GM23248 (cell line): ENCODE measurements around the gene TRMT1. TPM values are rescaled to one million over a fixed set of nuclear protein-coding genes. Genes with fewer than 3 reads are reported as not detected.

Experiments used
- DNase-seq: peaks from one replicate; pipeline ENCODE4 v3.0.0-alpha.2; 2015
- H2AFZ ChIP-seq: fragments of 200-600 bp; sonication (generic); 2 replicates; pipeline ENCODE4 v1.6.1; 2016; ENCODE audit warnings: antibody characterized with exemption
- H3F3A ChIP-seq: fragments of 200-600 bp; sonication (generic); 2 replicates; pipeline ENCODE4 v1.6.1; 2016; ENCODE audit warnings: mild to moderate bottlenecking, antibody characterized with exemption, mixed run types; ENCODE audit not compliant: insufficient read depth
- H3K27ac ChIP-seq: fragments of 200-600 bp; sonication (generic); 2 replicates; pipeline ENCODE4 v1.5.1; 2016; ENCODE audit warnings: mild to moderate bottlenecking
- H3K27me3 ChIP-seq: fragments of 200-600 bp; sonication (generic); replicated peaks from 2 replicates; pipeline ENCODE4 v1.6.1; 2016; ENCODE audit warnings: mild to moderate bottlenecking; ENCODE audit not compliant: insufficient read depth
- H3K36me3 ChIP-seq: fragments of 200-600 bp; sonication (generic); 2 replicates; pipeline ENCODE4 v1.6.1; 2016; ENCODE audit warnings: low read depth, mild to moderate bottlenecking
- H3K4me1 ChIP-seq: fragments of 200-600 bp; sonication (generic); 2 replicates; pipeline ENCODE4 v1.6.1; 2016; ENCODE audit warnings: mild to moderate bottlenecking; ENCODE audit not compliant: insufficient read depth
- H3K4me2 ChIP-seq: fragments of 200-600 bp; sonication (generic); one replicate; pipeline ENCODE4 v1.6.1; 2016; ENCODE audit warnings: mild to moderate bottlenecking; ENCODE audit not compliant: unreplicated experiment
- H3K4me3 ChIP-seq: fragments of 200-600 bp; sonication (generic); 2 replicates; pipeline ENCODE4 v1.5.1; 2016; ENCODE audit warnings: mild to moderate bottlenecking
- H3K79me2 ChIP-seq: fragments of 200-600 bp; sonication (generic); 2 replicates; pipeline ENCODE4 v1.6.1; 2016; ENCODE audit warnings: mild to moderate bottlenecking; ENCODE audit not compliant: insufficient read depth
- H3K9ac ChIP-seq: fragments of 200-600 bp; sonication (generic); 2 replicates; pipeline ENCODE4 v1.6.1; 2016; ENCODE audit warnings: mild to moderate bottlenecking
- H3K9me2 ChIP-seq: fragments of 200-600 bp; sonication (generic); 2 replicates; pipeline ENCODE4 v1.6.1; 2016; ENCODE audit warnings: mixed run types, mild to moderate bottlenecking, moderate library complexity; ENCODE audit not compliant: insufficient read depth
- H3K9me3 ChIP-seq: fragments of 200-600 bp; sonication (generic); one replicate; pipeline ENCODE4 v1.6.1; 2017; ENCODE audit warnings: low read depth
- H4K20me1 ChIP-seq: fragments of 200-600 bp; sonication (generic); 2 replicates; pipeline ENCODE4 v1.6.0; 2016; ENCODE audit not compliant: insufficient read depth
- EZH2 ChIP-seq: fragments of 200-600 bp; sonication (generic); IDR thresholded peaks from 2 replicates; pipeline ENCODE4 v1.6.1; 2018; ENCODE audit warnings: antibody characterized with exemption, mild to moderate bottlenecking; ENCODE audit not compliant: insufficient read depth, poor library complexity, severe bottlenecking
- EZH2phosphoT487 ChIP-seq: fragments of 200-600 bp; sonication (generic); IDR thresholded peaks from 2 replicates; pipeline ENCODE4 v1.6.1; 2018; ENCODE audit warnings: antibody characterized with exemption, moderate library complexity, mild to moderate bottlenecking, low read depth; ENCODE audit not compliant: insufficient read depth
- WGBS, 2 experiments: methylation state at CpG; one replicate each; pipeline ENCODE4 v1.1.6; 2015 to 2017; ENCODE audit warnings: low lambda C conversion rate in 2 of 2, low coverage in 1 of 2; ENCODE audit errors: missing lambda C conversion rate in 2 of 2; 5-methylcytosine and 5-hydroxymethylcytosine counted together
- in situ Hi-C: fragments of 300-500 bp; cut with MboI; formaldehyde crosslinking; loops from 2 replicates; pipeline ENCODE4 v1.15.0; 2020
- polyA plus RNA-seq: library from polyadenylated mRNA; unstranded; fragments of >200 nt; fragmentation: Nextera tagmentation; extraction: Ambion mirVana; gene quantifications from 2 replicates; pipeline ENCODE4 v1.2.1, GENCODE V29; 2016
- total RNA-seq: library from RNA; depleted of rRNA; stranded (reverse); fragments of >200 nt; shearing (Covaris generic); gene quantifications from 2 replicates; pipeline ENCODE4 v1.2.3, GENCODE V29; 2014

Gene TRMT1
- total and polyA plus RNA-seq, 2 experiments from 2014 or later, result 30.4 to 31.8 TPM

GRCh38 chr19:13110099-13110610 is 6.4 kb downstream of the TRMT1 start:
- H2AFZ ChIP-seq, result no peak overlapping the region
- H4K20me1 ChIP-seq, result no peaks in the 10 kb centered on the region
- peaks cover 17% of the 10 kb centered on the region; the same call in 1 of the 2 replicates for H3K36me3 ChIP-seq
- H3K9ac ChIP-seq, result no peak overlapping the region
- in situ Hi-C loops, result no loop called here
- WGBS, 2 experiments, result 94 to 95% methylated on average over 14 to 15 of the region's 15 CpGs
- peaks cover 25% of the 10 kb centered on the region for H3K79me2 ChIP-seq
- H3K4me2 ChIP-seq, result no peak overlapping the region
- H3K9me3 ChIP-seq, result no peaks in the 10 kb centered on the region
- H3K27me3 ChIP-seq, result no peaks in the 10 kb centered on the region
- H3K9me2 ChIP-seq, result no peaks in the 10 kb centered on the region
- peaks cover 7% of the 10 kb centered on the region for H3K4me1 ChIP-seq
- DNase-seq, result no peak
- no peak overlapping the region for H3K27ac ChIP-seq
- TF ChIP-seq EZH2 (no peak), EZH2phosphoT487 (no peak)
- H3K4me3 ChIP-seq, result no peak overlapping the region
- H3F3A ChIP-seq, result peaks cover 5% of the 10 kb centered on the region; the same call in 1 of the 2 replicates

DNA sequence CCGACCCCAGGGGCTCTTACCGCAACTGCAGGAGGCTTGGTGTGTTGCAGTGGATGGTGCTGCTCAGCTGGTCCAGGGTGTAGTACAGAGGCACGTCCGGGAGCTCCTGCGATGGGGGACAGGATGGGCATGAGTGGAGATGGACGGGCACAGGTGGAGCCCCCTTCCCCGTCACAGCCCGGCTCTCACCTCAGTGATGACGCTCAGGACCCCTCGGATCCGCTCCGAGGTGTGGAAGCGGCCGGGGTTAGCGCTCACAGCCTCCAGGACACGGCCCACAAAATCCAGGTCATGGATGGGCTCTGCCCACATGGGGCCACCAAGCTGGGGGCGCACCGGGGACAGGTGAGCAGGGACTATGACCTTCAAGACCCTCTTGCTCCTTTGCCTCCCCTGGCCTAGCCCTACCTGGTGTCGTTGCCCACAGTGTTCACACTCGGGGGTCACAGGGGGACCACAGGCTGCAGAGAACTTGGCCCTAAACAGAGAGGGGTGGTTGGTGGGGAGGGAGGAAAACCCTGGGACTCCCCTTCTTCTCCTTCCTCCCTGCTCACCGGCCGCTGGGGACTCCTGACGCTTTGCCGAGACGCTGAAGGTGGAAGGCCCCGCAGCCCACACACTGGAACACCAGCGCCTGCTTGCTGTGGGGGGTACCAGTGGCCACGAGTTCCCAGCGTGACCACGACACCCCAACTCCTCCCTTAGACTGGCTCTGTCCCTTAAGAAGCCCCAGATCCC is 7.0 kb downstream of the TRMT1 start:
- in situ Hi-C loops, result no loop called here
- H3K36me3 ChIP-seq, result peaks cover 17% of the 10 kb centered on the region; the same call in 1 of the 2 replicates
- WGBS, 2 experiments, result 93% methylated on average over 30 of the region's 30 CpGs

DNA sequence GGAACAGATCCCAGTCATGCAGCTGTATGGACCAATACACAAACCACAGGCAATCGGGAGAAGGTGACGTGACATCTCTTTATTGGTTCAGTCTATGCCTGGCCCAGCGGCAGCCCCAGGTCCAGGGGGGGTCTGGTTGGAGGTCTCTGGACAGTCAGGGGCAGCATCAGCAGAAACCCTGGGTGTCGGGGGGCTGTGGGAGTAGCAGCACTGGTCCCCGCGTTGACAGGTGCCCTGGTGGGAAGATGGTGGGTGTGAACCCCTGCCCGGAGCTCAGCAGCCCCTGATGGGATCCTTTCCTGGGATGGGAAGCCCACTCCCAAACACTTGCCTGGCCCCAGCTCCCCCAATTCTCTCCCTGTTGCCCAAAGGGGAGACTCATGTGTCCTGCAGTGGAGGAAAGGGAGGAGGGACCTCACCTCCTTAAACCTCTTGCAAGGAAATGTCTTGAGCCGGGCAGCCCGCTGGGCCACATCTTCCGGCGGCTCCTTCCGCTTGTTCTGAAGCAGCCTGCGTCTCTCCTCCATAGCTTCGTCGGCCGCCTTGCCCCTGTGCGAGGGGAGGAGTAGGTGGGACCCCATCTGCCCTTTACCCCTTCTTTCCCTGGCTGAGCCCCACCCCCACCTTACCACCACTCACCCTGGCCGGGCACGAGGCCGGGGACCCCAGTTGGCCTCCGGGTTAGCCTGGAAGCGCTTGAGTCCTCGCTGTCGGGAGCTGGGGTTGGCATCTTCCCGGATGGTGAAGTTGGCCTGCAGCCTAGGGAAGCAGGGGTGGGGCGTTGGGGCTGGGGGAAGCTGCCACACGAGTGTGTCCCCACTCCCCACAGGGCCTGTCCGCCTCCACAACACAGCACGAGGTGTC is 11.5 kb downstream of the TRMT1 start:
- no peaks in the 10 kb centered on the region for H3K27me3 ChIP-seq
- no peaks in the 10 kb centered on the region for H3K9me2 ChIP-seq
- DNase-seq, result no peak
- 78 to 79% methylated on average over 28 to 29 of the region's 29 CpGs for WGBS, 2 experiments
- in situ Hi-C loops, result no loop called here
- no peak overlapping the region for H3K9ac ChIP-seq
- H4K20me1 ChIP-seq, result no peaks in the 10 kb centered on the region
- no peaks in the 10 kb centered on the region for H3K9me3 ChIP-seq
- no peak overlapping the region for H3K27ac ChIP-seq
- H3K4me1 ChIP-seq, result no peaks in the 10 kb centered on the region; the same call in 1 of the 2 replicates
- no peak overlapping the region for H3K4me2 ChIP-seq
- no peaks in the 10 kb centered on the region for H3K36me3 ChIP-seq
- H2AFZ ChIP-seq, result no peak overlapping the region
- no peak overlapping the region for H3K4me3 ChIP-seq
- 0 out of 2 replicates have a peak, but pooled peaks cover 7% of the 10 kb centered on the region for H3F3A ChIP-seq
- TF ChIP-seq EZH2phosphoT487 (no peak), EZH2 (no peak)
- H3K79me2 ChIP-seq, result no peaks in the 10 kb centered on the region; the same call in 1 of the 2 replicates

More for the DNA sequence above, 7.0 kb downstream of the TRMT1 start:
- H3K4me3 ChIP-seq, result no peak overlapping the region
- TF ChIP-seq EZH2phosphoT487 (no peak), EZH2 (no peak)
- no peaks in the 10 kb centered on the region for H3K27me3 ChIP-seq
- 0 out of 2 replicates have a peak, but pooled peaks cover 1% of the 10 kb centered on the region for H3K4me1 ChIP-seq
- H2AFZ ChIP-seq, result no peak overlapping the region
- DNase-seq, result no peak
- no peaks in the 10 kb centered on the region for H3K9me3 ChIP-seq
- no peak overlapping the region for H3K4me2 ChIP-seq
- H3F3A ChIP-seq, result no peaks in the 10 kb centered on the region
- no peaks in the 10 kb centered on the region for H4K20me1 ChIP-seq
- no peaks in the 10 kb centered on the region for H3K9me2 ChIP-seq
- H3K9ac ChIP-seq, result no peak overlapping the region
- H3K79me2 ChIP-seq, result peaks cover 18% of the 10 kb centered on the region
- no peak overlapping the region for H3K27ac ChIP-seq

DNA sequence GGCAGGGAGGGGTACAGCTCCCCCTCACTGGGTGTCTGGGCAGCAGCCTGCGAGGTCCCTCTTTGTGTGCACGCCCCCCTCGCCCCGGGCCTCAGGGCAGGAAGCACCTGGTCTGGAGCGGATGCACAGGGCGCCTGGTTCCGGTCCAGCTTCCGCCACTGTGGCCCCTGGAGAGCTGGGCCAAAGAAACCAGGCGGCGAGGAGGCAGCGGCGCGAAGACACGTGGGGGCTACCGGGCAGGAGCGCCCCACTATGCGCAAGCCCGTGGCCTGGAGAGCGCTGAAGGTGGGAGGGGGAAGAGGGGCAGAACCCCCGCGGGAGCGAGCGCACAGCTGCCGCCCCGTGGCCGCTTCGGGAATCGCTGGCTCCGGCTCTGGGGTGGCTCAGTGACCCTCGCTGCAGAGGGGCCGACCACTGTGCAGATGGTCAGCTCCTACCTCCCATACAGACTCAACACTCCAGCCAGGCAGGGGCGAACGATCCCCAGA is 12.1 kb downstream of the TRMT1 start:
- WGBS, 2 experiments, result 51 to 52% methylated on average over 25 to 30 of the region's 33 CpGs
- no peak overlapping the region for H3K27ac ChIP-seq
- no peaks in the 10 kb centered on the region for H3K36me3 ChIP-seq
- 0 out of 2 replicates have a peak, but pooled peaks cover 7% of the 10 kb centered on the region for H3F3A ChIP-seq
- H3K27me3 ChIP-seq, result no peaks in the 10 kb centered on the region
- H3K4me2 ChIP-seq, result no peak overlapping the region
- no peak overlapping the region for H2AFZ ChIP-seq
- no peaks in the 10 kb centered on the region; the same call in 1 of the 2 replicates for H3K79me2 ChIP-seq
- no peaks in the 10 kb centered on the region for H4K20me1 ChIP-seq
- no peaks in the 10 kb centered on the region for H3K9me3 ChIP-seq
- no peak overlapping the region for H3K4me3 ChIP-seq
- DNase-seq, result peak; percentile 52
- H3K9me2 ChIP-seq, result no peaks in the 10 kb centered on the region
- no peak overlapping the region for H3K9ac ChIP-seq
- TF ChIP-seq EZH2, result no peak
- in situ Hi-C loops, result no loop called here
- H3K4me1 ChIP-seq, result no peaks in the 10 kb centered on the region; the same call in 1 of the 2 replicates
